Activated CD8-positive, alpha-beta T cell treated with anti-CD3 and anti-CD28 coated beads, Interleukin-2, amount 10 ng/mL, durations not matched to agents 7 days and 5 days (primary cell): Measurements from ENCODE around the gene ITGB1BP1. TPM values are rescaled to one million over a fixed set of nuclear protein-coding genes. Genes with fewer than 3 reads are reported as not detected.
"Not testable (repeated sequence)": the region's sequence is repeated elsewhere in the genome, so short reads cannot be mapped to it uniquely, and the experiment has no call there.

Source experiments
- ATAC-seq: fragments of 150-1000 bp; cut with Tn5 transposase; one replicate; pipeline ENCODE4 v1.10.0; 2021; ENCODE audit warnings: moderate library complexity
- CTCF ChIA-PET: fragments of 350-600 bp; sonication (Branson Sonifier 250); formaldehyde crosslinking; loops from one replicate; lab custom pipeline; 2021; ENCODE audit warnings: antibody characterized with exemption; lab: Charles Lee
- POLR2A ChIA-PET: fragments of 350-600 bp; sonication (Branson Sonifier 250); formaldehyde crosslinking; loops from one replicate; lab custom pipeline; 2021; ENCODE audit warnings: antibody characterized with exemption; lab: Charles Lee
- DNase-seq: peaks from one replicate; pipeline ENCODE4 v3.0.0-alpha.2; 2020
- H3K27ac Mint-ChIP-seq: one replicate; pipeline ENCODE4 v1.8.0; 2021; ENCODE audit warnings: mild to moderate bottlenecking, mixed read lengths
- H3K27me3 Mint-ChIP-seq: one replicate; pipeline ENCODE4 v1.8.0; 2021; ENCODE audit warnings: low read depth, mixed read lengths
- H3K36me3 Mint-ChIP-seq: one replicate; pipeline ENCODE4 v1.8.0; 2021; ENCODE audit warnings: low read depth, mixed read lengths
- H3K4me1 Mint-ChIP-seq: one replicate; pipeline ENCODE4 v1.8.0; 2021; ENCODE audit warnings: low read depth, mixed read lengths
- H3K4me3 Mint-ChIP-seq: one replicate; pipeline ENCODE4 v1.8.0; 2021; ENCODE audit warnings: mild to moderate bottlenecking, mixed read lengths
- H3K9me3 Mint-ChIP-seq: one replicate; pipeline ENCODE4 v1.8.0; 2022; ENCODE audit warnings: mixed read lengths; ENCODE audit not compliant: insufficient read depth
- total RNA-seq, 2 experiments: library from RNA; stranded (reverse); gene quantifications; one replicate each; pipeline ENCODE4 v1.2.3, GENCODE V29; 2021

ITGB1BP1 gene
- total RNA-seq, 2 experiments from 2014 or later, result 170 to 177 TPM

- DNase-seq (no peak), ATAC-seq (no peak)
- ChIA-PET CTCF (interaction anchor here (0.7 kb wide), 1 partner anchor 1219 kb away, joined by 3 read pairs; no protein-coding TSS in a partner anchor), POLR2A (no interaction called here)
- Mint-ChIP-seq H3K9me3 (no peaks in the 10 kb centered on the region), H3K4me3 (no peak overlapping the region), H3K4me1 (no peaks in the 10 kb centered on the region), H3K27ac (no peak overlapping the region), H3K27me3 (no peaks in the 10 kb centered on the region), H3K36me3 (peaks cover 46% of the 10 kb centered on the region)
Measured at GRCh38 chr2:9408641-9409151, 14.6 kb downstream of the ITGB1BP1 start.

GRCh38 chr2:9407363-9407811 is 15.9 kb downstream of the ITGB1BP1 start:
- peaks cover 41% of the 10 kb centered on the region for H3K36me3 Mint-ChIP-seq
- no peaks in the 10 kb centered on the region for H3K4me1 Mint-ChIP-seq
- DNase-seq (no peak), ATAC-seq (no peak)
- no peaks in the 10 kb centered on the region for H3K9me3 Mint-ChIP-seq
- no peaks in the 10 kb centered on the region for H3K27me3 Mint-ChIP-seq
- ChIA-PET POLR2A (no interaction called here), CTCF (no interaction called here)
- no peak overlapping the region for H3K27ac Mint-ChIP-seq
- H3K4me3 Mint-ChIP-seq, result no peak overlapping the region

- Mint-ChIP-seq H3K27ac (no peak overlapping the region), H3K4me3 (no peak overlapping the region), H3K27me3 (no peaks in the 10 kb centered on the region), H3K4me1 (no peaks in the 10 kb centered on the region), H3K9me3 (no peaks in the 10 kb centered on the region), H3K36me3 (peaks cover 36% of the 10 kb centered on the region)
- DNase-seq (no peak), ATAC-seq (no peak)
- ChIA-PET CTCF (no interaction called here), POLR2A (interaction anchor here (0.5 kb wide), 1 partner anchor 20 kb away, joined by 3 read pairs; no protein-coding TSS in a partner anchor)
Measured at GRCh38 chr2:9406529-9407362, 16.6 kb downstream of the ITGB1BP1 start.

GRCh38 chr2:9405636-9406035 is 17.7 kb downstream of the ITGB1BP1 start:
- ChIA-PET CTCF (no interaction called here), POLR2A (no interaction called here)
- ATAC-seq (no peak), DNase-seq (no peak)
- Mint-ChIP-seq H3K27ac (no peak overlapping the region), H3K9me3 (no peaks in the 10 kb centered on the region), H3K4me1 (no peaks in the 10 kb centered on the region), H3K27me3 (no peaks in the 10 kb centered on the region), H3K36me3 (peaks cover 28% of the 10 kb centered on the region), H3K4me3 (no peak overlapping the region)

GRCh38 chr2:9404451-9404850 is 18.9 kb downstream of the ITGB1BP1 start:
- POLR2A ChIA-PET, result no interaction called here
- Mint-ChIP-seq H3K27me3 (no peaks in the 10 kb centered on the region), H3K4me3 (no peak overlapping the region), H3K27ac (no peak overlapping the region), H3K9me3 (no peaks in the 10 kb centered on the region), H3K4me1 (no peaks in the 10 kb centered on the region), H3K36me3 (peaks cover 22% of the 10 kb centered on the region)
- DNase-seq, result no peak
- CTCF ChIA-PET, result no interaction called here
- no peak for ATAC-seq

- peaks cover 17% of the 10 kb centered on the region for H3K36me3 Mint-ChIP-seq
- no peaks in the 10 kb centered on the region for H3K27me3 Mint-ChIP-seq
- no peaks in the 10 kb centered on the region for H3K4me1 Mint-ChIP-seq
- DNase-seq, result no peak
- H3K27ac Mint-ChIP-seq, result no peak overlapping the region
- ChIA-PET CTCF (no interaction called here), POLR2A (no interaction called here)
- no peak overlapping the region for H3K4me3 Mint-ChIP-seq
- ATAC-seq, result no peak
- H3K9me3 Mint-ChIP-seq, result no peaks in the 10 kb centered on the region
Measured at GRCh38 chr2:9403924-9404323, 19.4 kb downstream of the ITGB1BP1 start.

- ChIA-PET POLR2A (no interaction called here), CTCF (no interaction called here)
- Mint-ChIP-seq H3K4me3 (no peak overlapping the region), H3K36me3 (peaks cover 3% of the 10 kb centered on the region), H3K27ac (no peak overlapping the region), H3K4me1 (no peaks in the 10 kb centered on the region), H3K27me3 (no peaks in the 10 kb centered on the region), H3K9me3 (no peaks in the 10 kb centered on the region)
- ATAC-seq, result no peak
- no peak for DNase-seq
Measured at GRCh38 chr2:9401646-9402371, 21.5 kb downstream of the ITGB1BP1 start.

GRCh38 chr2:9401059-9401547 is 22.2 kb downstream of the ITGB1BP1 start:
- no peaks in the 10 kb centered on the region for H3K27me3 Mint-ChIP-seq
- H3K27ac Mint-ChIP-seq, result no peak overlapping the region
- H3K4me3 Mint-ChIP-seq, result no peak overlapping the region
- H3K9me3 Mint-ChIP-seq, result no peaks in the 10 kb centered on the region
- H3K4me1 Mint-ChIP-seq, result no peaks in the 10 kb centered on the region
- no peaks in the 10 kb centered on the region for H3K36me3 Mint-ChIP-seq
- DNase-seq (no peak), ATAC-seq (no peak)
- POLR2A ChIA-PET, result no interaction called here
- CTCF ChIA-PET, result no interaction called here

- Mint-ChIP-seq H3K27ac (no peak overlapping the region), H3K27me3 (no peaks in the 10 kb centered on the region), H3K4me3 (no peak overlapping the region), H3K36me3 (no peaks in the 10 kb centered on the region), H3K9me3 (no peaks in the 10 kb centered on the region), H3K4me1 (no peaks in the 10 kb centered on the region)
- ATAC-seq (no peak), DNase-seq (no peak)
- POLR2A ChIA-PET, result no interaction called here
- CTCF ChIA-PET, result no interaction called here
Measured at GRCh38 chr2:9400268-9401058, 22.9 kb downstream of the ITGB1BP1 start.

GRCh38 chr2:9398881-9399780 is 24.2 kb downstream of the ITGB1BP1 start:
- H3K27me3 Mint-ChIP-seq, result no peaks in the 10 kb centered on the region
- no peak overlapping the region for H3K27ac Mint-ChIP-seq
- no peak for DNase-seq
- no peaks in the 10 kb centered on the region for H3K36me3 Mint-ChIP-seq
- ATAC-seq, result no peak
- ChIA-PET CTCF (no interaction called here), POLR2A (no interaction called here)
- no peaks in the 10 kb centered on the region for H3K4me1 Mint-ChIP-seq
- no peak overlapping the region for H3K4me3 Mint-ChIP-seq
- H3K9me3 Mint-ChIP-seq, result no peaks in the 10 kb centered on the region

- H3K9me3 Mint-ChIP-seq, H3K27ac Mint-ChIP-seq, ATAC-seq, POLR2A ChIA-PET, H3K27me3 Mint-ChIP-seq, H3K36me3 Mint-ChIP-seq, H3K4me1 Mint-ChIP-seq, DNase-seq, CTCF ChIA-PET, H3K4me3 Mint-ChIP-seq: not testable (repeated sequence)
Measured at GRCh38 chr2:9398251-9398650, 25.1 kb downstream of the ITGB1BP1 start.
